Liver (tissue), 9 donors: Measurements from ENCODE around the gene MRGPRF. TPM values are rescaled to one million over a fixed set of nuclear protein-coding genes. Genes with fewer than 3 reads are reported as not detected.

ENCODE experiments used
- DNase-seq: peaks from one replicate; pipeline ENCODE4 v3.0.0-alpha.2; 2017; ENCODE audit warnings: low spot score
- H3K27ac ChIP-seq, 2 donors: one replicate each; pipeline ENCODE4 v1.7.0; 2013; ENCODE audit warnings: inconsistent platforms in 2 of 2, low read length in 2 of 2, control low read depth in 1 of 2, low read depth in 1 of 2, mild to moderate bottlenecking in 1 of 2
- H3K27me3 ChIP-seq, 4 donors: one replicate each; pipeline versions ENCODE4 v1.6.1 to v1.7.0; 2013; ENCODE audit warnings: low read length in 3 of 4, inconsistent platforms in 1 of 4, mild to moderate bottlenecking in 1 of 4, moderate library complexity in 1 of 4; ENCODE audit not compliant: control insufficient read depth in 4 of 4, insufficient read depth in 4 of 4
- H3K36me3 ChIP-seq, 4 donors: one replicate each; pipeline versions ENCODE4 v1.6.1 to v1.7.0; 2013; ENCODE audit warnings: low read length in 3 of 4, mild to moderate bottlenecking in 3 of 4, low read depth in 1 of 4, moderate library complexity in 1 of 4; ENCODE audit not compliant: control insufficient read depth in 4 of 4, insufficient read depth in 3 of 4
- H3K4me1 ChIP-seq, 4 donors: one replicate each; pipeline versions ENCODE4 v1.6.1 to v1.7.0; 2013; ENCODE audit warnings: low read length in 3 of 4, mild to moderate bottlenecking in 3 of 4, moderate library complexity in 1 of 4; ENCODE audit not compliant: control insufficient read depth in 4 of 4, insufficient read depth in 4 of 4
- H3K4me3 ChIP-seq, 3 donors: one replicate each; pipeline versions ENCODE4 v1.6.1 to v1.7.0; 2013; ENCODE audit warnings: low read length in 3 of 3, control low read depth in 1 of 3, low read depth in 1 of 3, mild to moderate bottlenecking in 1 of 3
- H3K9ac ChIP-seq, 2 donors: one replicate each; pipeline ENCODE4 v1.7.0; 2013; ENCODE audit warnings: low read length in 2 of 2, mild to moderate bottlenecking in 2 of 2, moderate library complexity in 2 of 2, control low read depth in 1 of 2, low read depth in 1 of 2
- H3K9me3 ChIP-seq, 4 donors: one replicate each; pipeline versions ENCODE4 v1.6.1 to v1.7.0; 2013; ENCODE audit warnings: low read length in 3 of 4; ENCODE audit not compliant: control insufficient read depth in 4 of 4
- ATF3 ChIP-seq: IDR thresholded peaks from 2 replicates; pipeline ENCODE4 v1.6.1; 2016; ENCODE audit warnings: antibody characterized with exemption
- CTCF ChIP-seq: fragments of 150-350 bp; IDR thresholded peaks from 2 replicates; pipeline ENCODE4 v1.5.1; 2017; ENCODE audit warnings: improper control_type of control experiment, low read depth, low read length; ENCODE audit not compliant: missing input control
- EGR1 ChIP-seq, 2 donors: IDR thresholded peaks; 2 replicates each; pipeline ENCODE4 v1.6.1; 2016 to 2018; ENCODE audit warnings: antibody characterized with exemption in 2 of 2, low read depth in 2 of 2
- FOXA1 ChIP-seq: IDR thresholded peaks from 2 replicates; pipeline ENCODE4 v1.6.1; 2016; ENCODE audit warnings: antibody characterized with exemption
- FOXA2 ChIP-seq: IDR thresholded peaks from 2 replicates; pipeline ENCODE4 v1.6.1; 2016; ENCODE audit warnings: antibody characterized with exemption
- GABPA ChIP-seq, 2 donors: IDR thresholded peaks in 1 of 2; conservative IDR thresholded peaks in 1 of 2; 2 replicates each; pipeline ENCODE4 v1.6.1; 2016; ENCODE audit warnings: antibody characterized with exemption in 2 of 2, mild to moderate bottlenecking in 1 of 2, moderate library complexity in 1 of 2
- HNF4G ChIP-seq: IDR thresholded peaks from 2 replicates; pipeline ENCODE4 v1.6.1; 2016; ENCODE audit warnings: antibody characterized with exemption
- NR2F2 ChIP-seq: IDR thresholded peaks from 2 replicates; pipeline ENCODE4 v1.6.1; 2016; ENCODE audit warnings: antibody characterized with exemption
- REST ChIP-seq: IDR thresholded peaks from 2 replicates; pipeline ENCODE4 v1.6.1; 2016; ENCODE audit warnings: antibody characterized with exemption, mild to moderate bottlenecking
- RXRA ChIP-seq, 2 donors: IDR thresholded peaks; 2 replicates each; pipeline ENCODE4 v1.6.1; 2017 to 2018; ENCODE audit warnings: antibody characterized with exemption in 2 of 2, mild to moderate bottlenecking in 1 of 2
- SP1 ChIP-seq: IDR thresholded peaks from 2 replicates; pipeline ENCODE4 v1.6.1; 2018; ENCODE audit warnings: antibody characterized with exemption, mild to moderate bottlenecking
- TAF1 ChIP-seq: conservative IDR thresholded peaks from 2 replicates; pipeline ENCODE4 v1.6.1; 2016; ENCODE audit warnings: antibody characterized with exemption, mild to moderate bottlenecking
- YY1 ChIP-seq: IDR thresholded peaks from 2 replicates; pipeline ENCODE4 v1.6.1; 2016; ENCODE audit warnings: antibody characterized with exemption, mild to moderate bottlenecking
- ZBTB33 ChIP-seq: IDR thresholded peaks from 2 replicates; pipeline ENCODE4 v1.6.1; 2016; ENCODE audit warnings: antibody characterized with exemption
- WGBS: extraction: QIAGEN DNeasy Blood & Tissue Kit; methylation state at CpG from one replicate; pipeline ENCODE4 v1.1.7; 2013; 5-methylcytosine and 5-hydroxymethylcytosine counted together
- polyA plus RNA-seq, 2 donors: library from polyadenylated mRNA; stranded (reverse) in 1 of 2; unstranded in 1 of 2; fragments of 200-250 nt in 1 of 2; fragments of >200 nt in 1 of 2; fragmentation: Nextera tagmentation in 1 of 2; extraction: Ambion mirVana in 1 of 2; gene quantifications; one replicate each; pipeline versions ENCODE4 v1.2.1 to v1.2.3, GENCODE V29; 2013 to 2015
- total RNA-seq, 2 donors: library from RNA; depleted of rRNA; stranded (reverse); fragments of >200 nt; gene quantifications; one replicate each; pipeline ENCODE4 v1.2.3, GENCODE V29; 2014
- donor health status: healthy.
- donor health status: healthy.
- donor health status: healthy.
- donor health status: healthy.
- donor health status: healthy.

The MRGPRF gene
- total and polyA plus RNA-seq, 4 donors, result 1.1 to 4.8 (median 2.5) TPM

GRCh38 chr11:69035946-69036340, 22.9 kb upstream of the MRGPRF start:
- TF ChIP-seq YY1 (no peak), GABPA (IDR thresholded peaks at IDR 0.05 in 1 of 2, conservative IDR thresholded peaks at IDR 0.05 in 1 of 2) (no peak), CTCF (no peak), SP1 (no peak), RXRA (IDR thresholded peaks at IDR 0.05) (no peak), FOXA1 (no peak), NR2F2 (no peak)
- no peak overlapping the region for H3K4me3 ChIP-seq
- DNase-seq, result no peak
- no peaks in the 10 kb centered on the region for H3K27me3 ChIP-seq
- H3K36me3 ChIP-seq, result no peaks in the 10 kb centered on the region
- WGBS, result 85% methylated on average over 11 of the region's 11 CpGs
- no peak overlapping the region for H3K27ac ChIP-seq
- H3K9me3 ChIP-seq, result no peaks in the 10 kb centered on the region
- H3K4me1 ChIP-seq, result no peaks in the 10 kb centered on the region
- no peak overlapping the region for H3K9ac ChIP-seq

- no peak for DNase-seq
- Histone ChIP-seq H3K9ac (no peak overlapping the region), H3K9me3 (no peaks in the 10 kb centered on the region), H3K27me3 (no peaks in the 10 kb centered on the region), H3K27ac (no peak overlapping the region), H3K36me3 (no peaks in the 10 kb centered on the region), H3K4me3 (no peak overlapping the region), H3K4me1 (no peaks in the 10 kb centered on the region)
- 86% methylated on average over 21 of the region's 21 CpGs for WGBS
- no peak for TF ChIP-seq HNF4G
- no peak for TF ChIP-seq FOXA2
- no peak for TF ChIP-seq RXRA (IDR thresholded peaks at IDR 0.05)
- TF ChIP-seq SP1, result no peak
- TF ChIP-seq TAF1, result no peak
These were observed 22.3 kb upstream of the MRGPRF start for GRCh38 chr11:69035150-69035945.

GRCh38 chr11:69034123-69034867, 21.2 kb upstream of the MRGPRF start:
- TF ChIP-seq ATF3 (no peak), YY1 (no peak), REST (no peak), NR2F2 (no peak), TAF1 (no peak), EGR1 (IDR thresholded peaks at IDR 0.05; ENCODE audit: low read depth in 2 of 2) (no peak), ZBTB33 (no peak)
- H3K27me3 ChIP-seq, result no peaks in the 10 kb centered on the region
- no peaks in the 10 kb centered on the region for H3K36me3 ChIP-seq
- no peaks in the 10 kb centered on the region for H3K9me3 ChIP-seq
- no peak overlapping the region for H3K9ac ChIP-seq
- WGBS, result 93% methylated on average over 22 of the region's 22 CpGs
- H3K4me3 ChIP-seq, result no peak overlapping the region
- H3K4me1 ChIP-seq, result no peaks in the 10 kb centered on the region
- no peak overlapping the region for H3K27ac ChIP-seq
- no peak for DNase-seq
